GM12864 (cell line): ENCODE results near the gene MGAT5.

Source experiments
- DNase-seq: peaks from one replicate; pipeline ENCODE4 v3.0.0-alpha.2; 2011; ENCODE audit warnings: low read depth
- H3K4me3 ChIP-seq: 2 replicates; pipeline ENCODE4 v1.5.1; 2011; ENCODE audit warnings: mild to moderate bottlenecking, low read depth, low read length, control low read depth
- CTCF ChIP-seq: IDR thresholded peaks from 2 replicates; pipeline ENCODE4 v1.5.1; 2011; ENCODE audit warnings: low read depth, mild to moderate bottlenecking, moderate library complexity, low read length, control low read depth, inconsistent platforms; ENCODE audit errors: missing control alignments

The MGAT5 gene

GRCh38 chr2:134457765-134458472 is 204.0 kb downstream of the MGAT5 start:
- H3K4me3 ChIP-seq = no peak overlapping the region
- no peak for TF ChIP-seq CTCF
- no peak for DNase-seq

- DNase-seq = no peak
- TF ChIP-seq CTCF = no peak
Observed at GRCh38 chr2:134458473-134458853, 204.6 kb downstream of the MGAT5 start.

GRCh38 chr2:134458950-134459349 is 205.1 kb downstream of the MGAT5 start:
- no peak for TF ChIP-seq CTCF
- no peak for DNase-seq
- H3K4me3 ChIP-seq = no peak overlapping the region

More at GRCh38 chr2:134458473-134458853, 204.6 kb downstream of the MGAT5 start:
- H3K4me3 ChIP-seq = no peak overlapping the region

- H3K4me3 ChIP-seq = no peak overlapping the region
- no peak for TF ChIP-seq CTCF
- DNase-seq = no peak
Observed at GRCh38 chr2:134459706-134460406, 206.0 kb downstream of the MGAT5 start.

GRCh38 chr2:134460583-134460998 is 206.7 kb downstream of the MGAT5 start:
- peak; percentile 16 for DNase-seq
- no peak overlapping the region for H3K4me3 ChIP-seq
- peak; percentile 88 for TF ChIP-seq CTCF

GRCh38 chr2:134461511-134461910 is 207.6 kb downstream of the MGAT5 start:
- TF ChIP-seq CTCF = no peak
- no peak for DNase-seq
- H3K4me3 ChIP-seq = no peak overlapping the region
